ENCODE measurements around the gene THAP12. TPM values are rescaled to one million over a fixed set of nuclear protein-coding genes. Genes with fewer than 3 reads are reported as not detected.
A peak's percentile ranks its signal among the peaks of the same experiment; 100 is the strongest.

THAP12 gene
- total RNA-seq, 1 donor from 2014 or later = 77.8 TPM

- peaks cover 14% of the 10 kb centered on the region for H3K27me3 Mint-ChIP-seq
- H3K4me3 Mint-ChIP-seq = no peak overlapping the region
- no peak overlapping the region for H3K27ac Mint-ChIP-seq
- no peaks in the 10 kb centered on the region for H3K9me3 Mint-ChIP-seq
- DNase-seq = no peak
- H3K4me1 Mint-ChIP-seq = no peaks in the 10 kb centered on the region
- no peaks in the 10 kb centered on the region for H3K36me3 Mint-ChIP-seq (ENCODE audit: low read depth)
- intact Hi-C loops (cut with micrococcal nuclease) = no loop called here
Measured at GRCh38 chr11:76392870-76393269, 11.9 kb upstream of the THAP12 start.

- Mint-ChIP-seq H3K4me3 (no peak overlapping the region), H3K36me3 (ENCODE audit: low read depth) (no peaks in the 10 kb centered on the region), H3K4me1 (no peaks in the 10 kb centered on the region), H3K27ac (no peak overlapping the region), H3K27me3 (peaks cover 14% of the 10 kb centered on the region), H3K9me3 (no peaks in the 10 kb centered on the region)
- intact Hi-C loops (cut with micrococcal nuclease) = no loop called here
- DNase-seq = no peak
Measured at GRCh38 chr11:76391811-76392475, 11.0 kb upstream of the THAP12 start.

GRCh38 chr11:76391021-76391420 lies 10.1 kb upstream of the THAP12 start:
- intact Hi-C loops (cut with micrococcal nuclease) = no loop called here
- no peaks in the 10 kb centered on the region for H3K9me3 Mint-ChIP-seq
- peaks cover 14% of the 10 kb centered on the region for H3K27me3 Mint-ChIP-seq
- no peak overlapping the region for H3K27ac Mint-ChIP-seq
- no peaks in the 10 kb centered on the region for H3K4me1 Mint-ChIP-seq
- DNase-seq = no peak
- no peak overlapping the region for H3K4me3 Mint-ChIP-seq
- H3K36me3 Mint-ChIP-seq (ENCODE audit: low read depth) = no peaks in the 10 kb centered on the region

GRCh38 chr11:76388408-76388807 lies 7.5 kb upstream of the THAP12 start:
- Mint-ChIP-seq H3K27me3 (no peaks in the 10 kb centered on the region), H3K36me3 (ENCODE audit: low read depth) (peaks cover 4% of the 10 kb centered on the region), H3K4me1 (peaks cover 3% of the 10 kb centered on the region), H3K9me3 (no peaks in the 10 kb centered on the region), H3K27ac (no peak overlapping the region), H3K4me3 (no peak overlapping the region)
- DNase-seq = no peak
- intact Hi-C loops (cut with micrococcal nuclease) = loop anchor here (10.0 kb wide), 1 partner anchor 416 kb away; no protein-coding TSS in a partner anchor

GRCh38 chr11:76385903-76386302 lies 5.0 kb upstream of the THAP12 start:
- Mint-ChIP-seq H3K36me3 (ENCODE audit: low read depth) (peaks cover 6% of the 10 kb centered on the region), H3K27ac (no peak overlapping the region), H3K27me3 (no peaks in the 10 kb centered on the region), H3K4me3 (no peak overlapping the region), H3K4me1 (peaks cover 19% of the 10 kb centered on the region), H3K9me3 (no peaks in the 10 kb centered on the region)
- intact Hi-C loops (cut with micrococcal nuclease) = loop anchor here (10.0 kb wide), 1 partner anchor 419 kb away; no protein-coding TSS in a partner anchor
- DNase-seq = no peak

GRCh38 chr11:76382209-76382608 lies 1.3 kb upstream of the THAP12 start:
- no peak for DNase-seq
- intact Hi-C loops (cut with micrococcal nuclease) = loop anchor here (5.0 to 10.0 kb wide), 2 partner anchors 300 to 423 kb away; no protein-coding TSS in a partner anchor
- no peaks in the 10 kb centered on the region for H3K27me3 Mint-ChIP-seq
- H3K27ac Mint-ChIP-seq = no peak overlapping the region
- H3K9me3 Mint-ChIP-seq = no peaks in the 10 kb centered on the region
- peaks cover 13% of the 10 kb centered on the region for H3K36me3 Mint-ChIP-seq (ENCODE audit: low read depth)
- H3K4me3 Mint-ChIP-seq = peak overlapping the region; percentile 95
- H3K4me1 Mint-ChIP-seq = peaks cover 34% of the 10 kb centered on the region

GRCh38 chr11:76380159-76380976 lies 564 bp downstream of the THAP12 start:
- no peaks in the 10 kb centered on the region for H3K9me3 Mint-ChIP-seq
- H3K4me1 Mint-ChIP-seq = peaks cover 40% of the 10 kb centered on the region
- peak overlapping the region; percentile 91 for H3K27ac Mint-ChIP-seq
- H3K36me3 Mint-ChIP-seq (ENCODE audit: low read depth) = peaks cover 11% of the 10 kb centered on the region
- DNase-seq = peak; percentile 87
- peak overlapping the region; percentile 81 for H3K4me3 Mint-ChIP-seq
- no peaks in the 10 kb centered on the region for H3K27me3 Mint-ChIP-seq
- intact Hi-C loops (cut with micrococcal nuclease) = loop anchor here (1.0 to 10.0 kb wide), 5 partner anchors 9 to 424 kb away; no protein-coding TSS in a partner anchor

GRCh38 chr11:76379807-76380158 lies 1.1 kb downstream of the THAP12 start:
- peaks cover 42% of the 10 kb centered on the region for H3K4me1 Mint-ChIP-seq
- no peaks in the 10 kb centered on the region for H3K9me3 Mint-ChIP-seq
- H3K4me3 Mint-ChIP-seq = peak overlapping the region; percentile 81
- H3K27ac Mint-ChIP-seq = peak overlapping the region; percentile 91
- H3K27me3 Mint-ChIP-seq = no peaks in the 10 kb centered on the region
- no peak for DNase-seq
- intact Hi-C loops (cut with micrococcal nuclease) = loop anchor here (1.0 to 10.0 kb wide), 5 partner anchors 8 to 425 kb away; no protein-coding TSS in a partner anchor
- peaks cover 9% of the 10 kb centered on the region for H3K36me3 Mint-ChIP-seq (ENCODE audit: low read depth)

- Mint-ChIP-seq H3K27me3 (no peaks in the 10 kb centered on the region), H3K36me3 (ENCODE audit: low read depth) (peaks cover 12% of the 10 kb centered on the region), H3K4me3 (no peak overlapping the region), H3K27ac (no peak overlapping the region), H3K9me3 (no peaks in the 10 kb centered on the region), H3K4me1 (peaks cover 46% of the 10 kb centered on the region)
- intact Hi-C loops (cut with micrococcal nuclease) = no loop called here
- DNase-seq = peak; percentile 45
Measured at GRCh38 chr11:76376746-76377558, 4.0 kb downstream of the THAP12 start.

GRCh38 chr11:76371170-76371569 lies 9.8 kb downstream of the THAP12 start:
- peak; percentile 61 for DNase-seq
- Mint-ChIP-seq H3K27ac (peak overlapping the region; percentile 88), H3K27me3 (no peaks in the 10 kb centered on the region), H3K4me1 (peaks cover 32% of the 10 kb centered on the region), H3K4me3 (peak overlapping the region; percentile 60), H3K9me3 (no peaks in the 10 kb centered on the region), H3K36me3 (ENCODE audit: low read depth) (peaks cover 5% of the 10 kb centered on the region)
- intact Hi-C loops (cut with micrococcal nuclease) = loop anchor here (1.0 to 2.0 kb wide), 2 partner anchors 9 to 74 kb away; partner anchors contain the start of gene EMSY

GRCh38 chr11:76369406-76369805 lies 11.5 kb downstream of the THAP12 start:
- no peak for DNase-seq
- no peak overlapping the region for H3K4me3 Mint-ChIP-seq
- H3K9me3 Mint-ChIP-seq = no peaks in the 10 kb centered on the region
- no peaks in the 10 kb centered on the region for H3K27me3 Mint-ChIP-seq
- peaks cover 10% of the 10 kb centered on the region for H3K36me3 Mint-ChIP-seq (ENCODE audit: low read depth)
- H3K4me1 Mint-ChIP-seq = peaks cover 29% of the 10 kb centered on the region
- no peak overlapping the region for H3K27ac Mint-ChIP-seq
- intact Hi-C loops (cut with micrococcal nuclease) = no loop called here

- H3K4me3 Mint-ChIP-seq = no peak overlapping the region
- H3K27ac Mint-ChIP-seq = no peak overlapping the region
- no peaks in the 10 kb centered on the region for H3K9me3 Mint-ChIP-seq
- H3K4me1 Mint-ChIP-seq = peaks cover 27% of the 10 kb centered on the region
- no peak for DNase-seq
- no peaks in the 10 kb centered on the region for H3K27me3 Mint-ChIP-seq
- peaks cover 10% of the 10 kb centered on the region for H3K36me3 Mint-ChIP-seq (ENCODE audit: low read depth)
- intact Hi-C loops (cut with micrococcal nuclease) = no loop called here
Measured at GRCh38 chr11:76368490-76368889, 12.4 kb downstream of the THAP12 start.

GRCh38 chr11:76365038-76365679 lies 15.8 kb downstream of the THAP12 start:
- no peak overlapping the region for H3K27ac Mint-ChIP-seq

More at GRCh38 chr11:76365038-76365679, 15.8 kb downstream of the THAP12 start:
- Mint-ChIP-seq H3K36me3 (ENCODE audit: low read depth) (peaks cover 17% of the 10 kb centered on the region), H3K4me3 (no peak overlapping the region), H3K4me1 (peaks cover 20% of the 10 kb centered on the region), H3K9me3 (no peaks in the 10 kb centered on the region), H3K27me3 (no peaks in the 10 kb centered on the region)
- intact Hi-C loops (cut with micrococcal nuclease) = no loop called here
- DNase-seq = peak; percentile 45

All from activated CD4-positive, alpha-beta T cell treated with anti-CD3 and anti-CD28 coated beads, Interleukin-2, amount 10 ng/mL, durations not matched to agents 24 days and 14 days (primary cell).